NCI-H82 treated with DMSO at 0.1 percent for 48 hours (cell line): ENCODE measurements around the gene RNASEH2C.
"Not testable (repeated sequence)": the region's sequence is repeated elsewhere in the genome, so short reads cannot be mapped to it uniquely, and the experiment has no call there.

Experiments used
- DNase-seq: peaks from one replicate; lab custom pipeline; 2025; ENCODE audit not compliant: unreplicated experiment; lab: John Stamatoyannopoulos, UW

Gene RNASEH2C

GRCh38 chr11:65720211-65720934, at the start of gene RNASEH2C:
TSS of gene RNASEH2C (minus strand) at chr11:65720798. CDS start at chr11:65720758, 40 bp downstream.
- peak; percentile 17 for DNase-seq

- not testable (repeated sequence) for DNase-seq
Observed at GRCh38 chr11:65767806-65768205, 47.2 kb upstream of the RNASEH2C start.

- DNase-seq: no peak
Observed at GRCh38 chr11:65767406-65767805, 46.8 kb upstream of the RNASEH2C start.

GRCh38 chr11:65766535-65766934, 45.9 kb upstream of the RNASEH2C start:
- no peak for DNase-seq

- no peak for DNase-seq
Observed at GRCh38 chr11:65764434-65764833, 43.8 kb upstream of the RNASEH2C start.

- not testable (repeated sequence) for DNase-seq
Observed at GRCh38 chr11:65762816-65763215, 42.2 kb upstream of the RNASEH2C start.

GRCh38 chr11:65762169-65762568, 41.6 kb upstream of the RNASEH2C start:
- not testable (repeated sequence) for DNase-seq

- DNase-seq: no peak
Observed at GRCh38 chr11:65745049-65745448, 24.5 kb upstream of the RNASEH2C start.

- no peak for DNase-seq
Observed at GRCh38 chr11:65744699-65745042, 24.1 kb upstream of the RNASEH2C start.

- DNase-seq: peak; percentile 36
Observed at GRCh38 chr11:65744026-65744698, 23.6 kb upstream of the RNASEH2C start.

GRCh38 chr11:65743681-65744025, 23.1 kb upstream of the RNASEH2C start:
- DNase-seq: no peak

GRCh38 chr11:65742353-65742752, 21.8 kb upstream of the RNASEH2C start:
- no peak for DNase-seq

- no peak for DNase-seq
Observed at GRCh38 chr11:65741185-65741584, 20.6 kb upstream of the RNASEH2C start.

- no peak for DNase-seq
Observed at GRCh38 chr11:65739022-65739421, 18.4 kb upstream of the RNASEH2C start.

GRCh38 chr11:65736810-65737209, 16.2 kb upstream of the RNASEH2C start:
- DNase-seq: no peak

GRCh38 chr11:65735111-65735510, 14.5 kb upstream of the RNASEH2C start:
- DNase-seq: not testable (repeated sequence)

- no peak for DNase-seq
Observed at GRCh38 chr11:65730461-65730860, 9.9 kb upstream of the RNASEH2C start.

GRCh38 chr11:65727865-65728264, 7.3 kb upstream of the RNASEH2C start:
- no peak for DNase-seq

GRCh38 chr11:65726660-65727059, 6.1 kb upstream of the RNASEH2C start:
- no peak for DNase-seq

GRCh38 chr11:65722261-65722660, 1.7 kb upstream of the RNASEH2C start:
- peak; percentile 33 for DNase-seq

- no peak for DNase-seq
Observed at GRCh38 chr11:65719871-65720210, 757 bp downstream of the RNASEH2C start.

- DNase-seq: no peak
Observed at GRCh38 chr11:65718964-65719492, 1.6 kb downstream of the RNASEH2C start.

- DNase-seq: no peak
Observed at GRCh38 chr11:65718531-65718930, 2.1 kb downstream of the RNASEH2C start.
